Heart right ventricle (tissue), 16 donors: ENCODE measurements around the gene ST8SIA2. TPM values are rescaled to one million over a fixed set of nuclear protein-coding genes. Genes with fewer than 3 reads are reported as not detected.
A peak's percentile ranks its signal among the peaks of the same experiment; 100 is the strongest.

ENCODE experiments used
- ATAC-seq, 8 donors: fragments of 200-7000 bp; cut with Tn5 transposase; one replicate each; pipeline ENCODE4 v1.9.1; 2020; ENCODE audit warnings: mild to moderate bottlenecking in 8 of 8, moderate library complexity in 8 of 8, moderate number of reproducible peaks in 1 of 8
- DNase-seq, 2 donors: peaks; one replicate each; pipeline ENCODE4 v3.0.0-alpha.2; 2020
- H3K27ac ChIP-seq, 10 donors: fragments of 200-600 bp; sonication (generic) in 2 of 10; one replicate each; pipeline versions ENCODE4 v1.5.0 to v1.8.0; 2020 to 2022; ENCODE audit warnings: mild to moderate bottlenecking in 3 of 10
- H3K27me3 ChIP-seq, 7 donors: fragments of 200-600 bp; one replicate each; pipeline ENCODE4 v1.8.0; 2021 to 2022; ENCODE audit warnings: mild to moderate bottlenecking in 2 of 7
- H3K36me3 ChIP-seq, 9 donors: fragments of 200-600 bp; sonication (generic) in 1 of 9; one replicate each; pipeline versions ENCODE4 v1.5.0 to v1.8.0; 2020 to 2022; ENCODE audit warnings: mild to moderate bottlenecking in 2 of 9
- H3K4me1 ChIP-seq, 9 donors: fragments of 200-600 bp; sonication (generic) in 1 of 9; one replicate each; pipeline versions ENCODE4 v1.5.0 to v1.8.0; 2020 to 2022; ENCODE audit warnings: mild to moderate bottlenecking in 4 of 9
- H3K4me3 ChIP-seq, 10 donors: fragments of 200-600 bp; sonication (generic) in 2 of 10; one replicate each; pipeline versions ENCODE4 v1.5.0 to v1.8.0; 2020 to 2022; ENCODE audit warnings: mild to moderate bottlenecking in 7 of 10, moderate library complexity in 2 of 10
- H3K9me3 ChIP-seq, 11 donors: fragments of 200-600 bp in 10 of 11; sonication (generic) in 2 of 11; one replicate each; pipeline versions ENCODE4 v1.5.0 to v1.8.0; 2013 to 2022; ENCODE audit warnings: mild to moderate bottlenecking in 2 of 11, control low read depth in 1 of 11, moderate library complexity in 1 of 11
- CTCF ChIP-seq, 9 donors: fragments of 200-600 bp; sonication (generic) in 2 of 9; IDR thresholded peaks; one replicate each; pipeline versions ENCODE4 v1.5.0 to v1.8.0; 2021 to 2022; ENCODE audit warnings: antibody characterized with exemption in 9 of 9, mild to moderate bottlenecking in 5 of 9, moderate library complexity in 1 of 9
- WGBS, 2 donors: extraction: QIAGEN DNeasy Blood & Tissue Kit; methylation state at CpG; one replicate each; pipeline ENCODE4 v1.1.7; 2013; ENCODE audit warnings: inconsistent platforms in 1 of 2; 5-methylcytosine and 5-hydroxymethylcytosine counted together
- intact Hi-C, 10 donors: fragments of 100-400 bp; cut with DNase I; formaldehyde crosslinking; loops; one replicate each; pipeline versions ENCODE4 v1.11.1 to v1.14.2; 2022
- polyA plus RNA-seq, 2 donors: library from polyadenylated mRNA; stranded (reverse); fragments of 200-250 nt; gene quantifications; one replicate each; pipeline ENCODE4 v1.2.3, GENCODE V29; 2013
- total RNA-seq, 10 donors: library from RNA; stranded (reverse); fragmentation: NEBNext Ultra II Directional in 3 of 10; extraction: Animal tissue kit (Norgen Biotek cat#: 25700) in 3 of 10; gene quantifications; one replicate each; pipeline versions ENCODE4 v1.2.1 to v1.2.4, GENCODE V29; 2021 to 2023
- donor health status: Arrhythmogenic right ventricular cardiomyopathy.
- donor health status: ischemic (EF 13 %, LVEDD 7.1; RV severe dilation, severe dysfunction).
- donor health status: healthy with polysubstance abuse.
- donor health status: DM: no; HTN: yes; CAD: no.
- donor health status: DM: no; HTN: no; CAD: no.
- donor health status: ischemic (EF 25% LVEDD 6.9; RV normal size, moderate dysfunction).
- donor health status: ischemic (EF 25% LVEDD 5.7; RV mildly dilated, moderate dysfunction).
- donor health status: healthy.
- donor health status: DM: yes; HTN: yes; CAD: no.
- donor health status: Ischemic cardiomyopathy.
- donor health status: ischemic (EF 35%, LVEDD 5.7; RV mildly dilated, moderate dysfunction).
- donor health status: nonischemic (EF 11% LVEDD 7.7; RV severe dilation, severe dysfunction).
- donor health status: DM: yes; HTN: yes; CAD: no.
- donor health status: PGD.
- donor health status: ischemic (EF 29% LVEDD 5.4; RV normal size, mild dysfunction).
- donor health status: nonischemic (EF 23%, LVEDD 6.1; RV moderate dilation, normal function).

ST8SIA2 gene
- total and polyA plus RNA-seq, 12 donors: 0.23 to 12.2 (median 3.2) TPM

- intact Hi-C loops: loop anchor here in 2 of 10 donors (10.0 kb wide), 3 partner anchors 60 to 320 kb away; no protein-coding TSS in a partner anchor
- ATAC-seq: no peak
- no peak for DNase-seq
- H3K36me3 ChIP-seq: no peaks in the 10 kb centered on the region
- WGBS, 2 donors: 29 to 35% methylated on average over 22 of the region's 22 CpGs
- H3K27ac ChIP-seq: no peak overlapping the region
- H3K9me3 ChIP-seq: no peaks in the 10 kb centered on the region
- peaks cover 3 to 71% (median 55%) of the 10 kb centered on the region in 7 donors for H3K27me3 ChIP-seq
- H3K4me1 ChIP-seq: peaks cover 0 to 35% (median 6%) of the 10 kb centered on the region in 9 donors
- H3K4me3 ChIP-seq: peak overlapping the region; percentile 19 to 64 (median 52)
- TF ChIP-seq CTCF (IDR thresholded peaks at IDR 0.05): no peak
Observed at GRCh38 chr15:92395098-92395635, 1.5 kb downstream of the ST8SIA2 start.

- no peak overlapping the region for H3K4me3 ChIP-seq
- peaks cover 0 to 27% (median 0%) of the 10 kb centered on the region in 9 donors for H3K4me1 ChIP-seq
- no peaks in the 10 kb centered on the region for H3K9me3 ChIP-seq
- ATAC-seq (peak in 2 of 8 donors; percentile 29 to 43), DNase-seq (no peak)
- 56 to 59% methylated on average over 8 of the region's 8 CpGs for WGBS, 2 donors
- no peaks in the 10 kb centered on the region for H3K36me3 ChIP-seq
- no peak for TF ChIP-seq CTCF (IDR thresholded peaks at IDR 0.05)
- no peak overlapping the region for H3K27ac ChIP-seq
- intact Hi-C loops: loop anchor here in 2 of 10 donors (10.0 kb wide), 3 partner anchors 55 to 315 kb away; no protein-coding TSS in a partner anchor
- H3K27me3 ChIP-seq: peaks cover 3 to 59% (median 43%) of the 10 kb centered on the region in 7 donors
Observed at GRCh38 chr15:92399271-92399950, 5.7 kb downstream of the ST8SIA2 start.

GRCh38 chr15:92400573-92400972 is 6.9 kb downstream of the ST8SIA2 start:
- H3K9me3 ChIP-seq: no peaks in the 10 kb centered on the region
- no peak overlapping the region for H3K4me3 ChIP-seq
- peaks cover 0 to 54% (median 31%) of the 10 kb centered on the region in 7 donors for H3K27me3 ChIP-seq
- no peak for TF ChIP-seq CTCF (IDR thresholded peaks at IDR 0.05)
- no peak for DNase-seq
- no peaks in the 10 kb centered on the region for H3K36me3 ChIP-seq
- H3K4me1 ChIP-seq: peaks cover 0 to 19% (median 0%) of the 10 kb centered on the region in 9 donors
- no peak overlapping the region for H3K27ac ChIP-seq
- no peak for ATAC-seq
- WGBS, 2 donors: 59 to 67% methylated on average over 8 of the region's 8 CpGs
- intact Hi-C loops: no loop called here

- DNase-seq (no peak), ATAC-seq (no peak)
- H3K36me3 ChIP-seq: no peaks in the 10 kb centered on the region
- intact Hi-C loops: no loop called here
- WGBS, 2 donors: 53 to 64% methylated on average over 26 of the region's 26 CpGs
- no peak for TF ChIP-seq CTCF (IDR thresholded peaks at IDR 0.05)
- no peak overlapping the region for H3K27ac ChIP-seq
- peaks cover 0 to 50% (median 25%) of the 10 kb centered on the region in 7 donors for H3K27me3 ChIP-seq
- H3K4me1 ChIP-seq: peaks cover 0 to 19% (median 0%) of the 10 kb centered on the region in 9 donors
- no peaks in the 10 kb centered on the region for H3K9me3 ChIP-seq
- no peak overlapping the region for H3K4me3 ChIP-seq
Observed at GRCh38 chr15:92400980-92401787, 7.5 kb downstream of the ST8SIA2 start.
